GM12875 (cell line): ENCODE data around the gene ZNF502.
A peak's percentile ranks its signal among the peaks of the same experiment; 100 is the strongest.

Experiments
- H3K4me3 ChIP-seq: one replicate; pipeline ENCODE4 v1.5.1; 2011; ENCODE audit warnings: low read depth, low read length, control low read depth
- TF ChIP-seq, protein P1 (sequence below): IDR thresholded peaks from 2 replicates; pipeline ENCODE4 v1.5.1; 2011; ENCODE audit warnings: low read depth, mild to moderate bottlenecking, control low read depth, inconsistent platforms, low read length, moderate library complexity, borderline replicate concordance; ENCODE audit not compliant: insufficient read depth

The ZNF502 gene

DNA sequence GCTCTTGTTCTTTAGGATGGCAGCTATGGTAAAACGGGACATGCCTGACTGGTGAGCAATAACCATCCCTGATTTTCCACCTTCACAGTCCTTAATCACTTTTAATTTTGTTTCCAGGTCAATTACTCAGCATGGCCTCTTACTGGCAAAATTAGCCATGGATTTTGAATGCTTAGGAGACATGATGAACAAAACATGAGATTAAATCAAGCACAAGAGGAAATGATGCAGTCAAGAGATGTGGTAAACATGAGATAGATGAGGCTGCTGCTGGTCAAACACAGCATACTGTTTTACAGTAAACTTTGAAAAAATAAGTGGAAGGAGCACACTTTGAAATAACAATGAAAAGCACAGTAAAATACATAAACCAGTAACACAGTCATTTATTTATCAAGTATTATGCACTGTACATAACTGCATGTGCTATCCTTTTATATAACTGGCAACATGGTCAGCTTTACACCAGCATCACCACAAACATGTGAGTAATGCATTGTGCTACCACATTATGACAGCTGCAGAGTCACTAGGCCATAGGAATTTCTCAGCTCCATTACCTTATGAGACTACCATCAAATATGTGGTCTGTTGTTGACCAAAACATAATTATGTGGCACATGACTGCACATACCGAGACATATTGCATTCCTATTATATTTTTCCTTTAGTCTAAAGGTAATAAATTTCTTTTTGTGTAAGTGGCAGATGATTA lies 30.1 kb upstream of the ZNF502 start:
- TF ChIP-seq, protein P1, sequence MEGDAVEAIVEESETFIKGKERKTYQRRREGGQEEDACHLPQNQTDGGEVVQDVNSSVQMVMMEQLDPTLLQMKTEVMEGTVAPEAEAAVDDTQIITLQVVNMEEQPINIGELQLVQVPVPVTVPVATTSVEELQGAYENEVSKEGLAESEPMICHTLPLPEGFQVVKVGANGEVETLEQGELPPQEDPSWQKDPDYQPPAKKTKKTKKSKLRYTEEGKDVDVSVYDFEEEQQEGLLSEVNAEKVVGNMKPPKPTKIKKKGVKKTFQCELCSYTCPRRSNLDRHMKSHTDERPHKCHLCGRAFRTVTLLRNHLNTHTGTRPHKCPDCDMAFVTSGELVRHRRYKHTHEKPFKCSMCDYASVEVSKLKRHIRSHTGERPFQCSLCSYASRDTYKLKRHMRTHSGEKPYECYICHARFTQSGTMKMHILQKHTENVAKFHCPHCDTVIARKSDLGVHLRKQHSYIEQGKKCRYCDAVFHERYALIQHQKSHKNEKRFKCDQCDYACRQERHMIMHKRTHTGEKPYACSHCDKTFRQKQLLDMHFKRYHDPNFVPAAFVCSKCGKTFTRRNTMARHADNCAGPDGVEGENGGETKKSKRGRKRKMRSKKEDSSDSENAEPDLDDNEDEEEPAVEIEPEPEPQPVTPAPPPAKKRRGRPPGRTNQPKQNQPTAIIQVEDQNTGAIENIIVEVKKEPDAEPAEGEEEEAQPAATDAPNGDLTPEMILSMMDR: no peak
- no peak overlapping the region for H3K4me3 ChIP-seq

DNA sequence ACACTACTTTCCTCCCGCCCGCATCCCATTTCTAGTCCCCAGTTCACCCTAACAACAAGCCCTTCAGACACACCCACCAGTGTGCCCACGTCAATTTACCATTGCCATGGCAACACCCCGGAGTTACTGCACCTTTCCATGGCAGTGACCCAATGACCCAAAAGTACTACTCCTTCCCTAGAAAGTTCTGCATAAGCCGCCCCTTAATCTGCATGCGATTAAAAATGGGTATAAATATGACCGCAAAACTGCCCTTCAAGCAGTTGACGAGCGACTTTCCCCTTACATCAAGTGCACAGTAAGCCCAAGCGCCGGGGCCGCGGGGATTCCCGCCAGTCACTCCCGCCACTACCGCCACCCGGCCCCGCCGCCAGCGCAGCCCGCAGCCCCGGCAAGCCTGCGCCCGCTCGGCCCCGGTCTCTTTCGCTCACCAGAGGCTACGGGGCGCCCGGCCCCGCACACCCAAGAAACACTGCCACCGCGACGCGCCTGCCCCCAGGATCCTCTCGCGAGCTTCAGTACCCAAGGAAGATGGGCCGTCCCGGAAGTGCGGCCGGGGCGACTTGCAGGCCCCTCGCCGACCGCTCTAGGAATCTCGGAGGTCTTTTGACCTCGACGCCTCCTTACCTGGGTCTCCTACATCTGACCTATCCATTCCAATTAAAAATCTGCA lies 27.2 kb upstream of the ZNF502 start:
- no peak overlapping the region for H3K4me3 ChIP-seq
- TF ChIP-seq, protein P1: no peak

DNA sequence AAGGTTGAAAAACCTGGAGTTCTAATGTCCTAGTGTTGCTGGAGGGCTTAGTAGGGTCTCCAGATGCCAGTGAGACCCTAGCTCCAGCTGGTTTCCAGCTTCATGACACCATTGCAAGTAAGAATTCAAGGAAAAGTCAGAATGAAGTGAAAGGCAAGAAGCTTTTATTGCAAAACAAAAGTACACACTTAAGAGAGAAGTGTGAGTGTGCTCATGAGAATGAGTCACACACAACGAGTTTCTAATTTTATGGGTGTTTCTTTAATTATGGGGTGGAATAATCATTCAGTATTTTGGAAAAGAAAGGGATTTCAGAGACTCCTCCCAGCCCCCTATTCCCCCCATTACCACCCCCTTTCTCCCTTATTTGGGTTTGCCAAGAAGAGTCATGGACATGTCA lies 24.6 kb upstream of the ZNF502 start:
- TF ChIP-seq, protein P1: no peak
- no peak overlapping the region for H3K4me3 ChIP-seq

DNA sequence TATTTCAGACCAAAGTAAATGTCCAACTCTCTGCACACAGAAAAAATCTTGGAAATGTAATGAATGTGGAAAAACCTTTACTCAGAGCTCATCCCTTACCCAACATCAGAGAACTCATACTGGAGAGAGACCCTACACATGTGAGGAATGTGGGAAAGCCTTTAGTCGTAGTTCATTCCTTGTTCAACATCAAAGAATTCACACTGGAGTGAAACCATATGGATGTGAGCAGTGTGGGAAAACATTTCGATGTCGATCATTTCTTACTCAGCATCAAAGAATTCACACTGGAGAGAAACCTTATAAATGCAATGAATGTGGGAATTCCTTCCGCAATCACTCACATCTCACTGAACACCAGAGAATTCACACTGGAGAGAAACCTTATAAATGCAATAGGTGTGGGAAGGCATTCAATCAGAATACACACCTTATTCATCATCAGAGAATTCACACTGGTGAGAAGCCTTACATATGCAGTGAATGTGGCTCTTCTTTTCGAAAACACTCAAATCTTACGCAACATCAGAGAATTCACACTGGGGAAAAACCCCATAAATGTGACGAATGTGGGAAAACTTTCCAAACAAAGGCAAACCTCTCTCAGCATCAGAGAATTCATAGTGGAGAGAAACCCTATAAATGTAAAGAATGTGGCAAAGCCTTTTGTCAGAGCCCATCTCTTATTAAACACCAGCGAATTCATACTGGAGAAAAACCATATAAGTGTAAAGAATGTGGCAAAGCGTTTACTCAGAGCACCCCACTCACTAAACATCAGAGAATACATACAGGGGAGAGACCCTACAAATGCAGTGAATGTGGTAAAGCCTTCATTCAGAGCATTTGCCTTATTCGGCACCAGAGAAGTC lies 9.0 kb downstream of the ZNF502 start:
- TF ChIP-seq, protein P1: no peak
- H3K4me3 ChIP-seq: no peak overlapping the region

DNA sequence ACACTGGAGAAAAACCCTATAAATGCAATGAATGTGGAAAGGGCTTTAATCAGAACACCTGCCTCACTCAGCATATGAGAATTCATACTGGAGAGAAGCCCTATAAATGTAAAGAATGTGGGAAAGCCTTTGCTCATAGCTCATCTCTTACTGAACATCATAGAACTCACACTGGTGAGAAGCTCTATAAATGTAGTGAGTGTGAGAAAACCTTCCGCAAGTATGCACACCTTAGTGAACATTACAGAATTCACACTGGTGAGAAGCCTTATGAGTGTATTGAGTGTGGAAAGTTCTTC lies 9.6 kb downstream of the ZNF502 start:
- TF ChIP-seq, protein P1: no peak
- H3K4me3 ChIP-seq: no peak overlapping the region

DNA sequence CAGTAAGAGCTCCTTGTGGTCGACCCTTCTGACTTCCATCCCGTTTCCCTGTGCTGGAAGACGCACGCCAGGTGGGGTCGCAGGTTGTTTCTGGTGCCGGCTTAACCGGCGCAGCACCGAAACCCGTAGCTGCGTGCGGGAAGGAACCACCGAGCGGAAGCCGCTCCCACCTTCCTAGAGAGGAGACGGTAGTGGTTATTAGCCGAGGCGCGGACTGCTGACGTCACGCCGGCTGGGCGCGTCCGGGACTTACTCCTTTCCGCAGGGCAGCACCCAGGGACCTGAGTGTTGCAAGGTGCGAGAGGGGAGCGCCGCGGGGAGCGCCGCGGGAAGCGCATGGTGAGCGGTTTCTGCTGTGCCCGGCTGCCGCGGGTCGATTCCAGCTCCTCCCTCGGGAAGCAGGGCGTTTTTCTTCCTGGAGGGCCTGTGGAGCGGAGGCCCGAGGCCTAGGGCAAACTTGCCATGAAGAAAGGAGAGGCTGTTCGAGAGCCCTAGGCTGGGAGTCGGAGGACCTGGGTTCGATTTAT lies 17.0 kb downstream of the ZNF502 start, which contains the start of gene ZNF501:
Gene ZNF501, plus strand, starts transcription at position 252 of the 527 bp plus-strand sequence. CDS start 4,787 bp downstream, outside the sequence.
- TF ChIP-seq, protein P1: no peak
- peak within 1 kb of the TSS; percentile 56 for H3K4me3 ChIP-seq
